ENCODE data around the gene DDIT3. TPM values are rescaled to one million over a fixed set of nuclear protein-coding genes. Genes with fewer than 3 reads are reported as not detected.
A peak's percentile ranks its signal among the peaks of the same experiment; 100 is the strongest.

DDIT3 gene
- total RNA-seq (10 to 100 TPM; 18.0 to 27.7 (median 21.6) TPM), polyA plus RNA-seq (10 to 100 TPM; 39.8 to 43.9 (median 43.4) TPM)
- long read RNA-seq, donor 1, partial matches to known transcripts = 52 of 68 reads
- long read RNA-seq, donor 1, other reads (novel, unspliced or antisense) = 11 of 68 reads
- long read RNA-seq, donor 2, transcript DDIT3-201 (4 exons, 906 nt) = major isoform, 8 of 75 reads
- long read RNA-seq, donor 2, partial matches to known transcripts = 67 of 75 reads
- long read RNA-seq, donor 2, other reads (novel, unspliced or antisense) = 0 of 75 reads

- no peaks in the 10 kb centered on the region for H3K27me3 ChIP-seq (replicated peaks in 1 of 7)
- H3K4me1 ChIP-seq = peaks cover 47 to 79% (median 71%) of the 10 kb centered on the region in 6 donors
- peak; percentile 100 for DNase-seq
- 0 to 1% (median 0%) methylated on average over 36 to 52 of the region's 52 CpGs for WGBS, 5 donors
- H3K36me3 ChIP-seq = peaks cover 0 to 51% (median 40%) of the 10 kb centered on the region in 6 donors
- H3K9me3 ChIP-seq = no peaks in the 10 kb centered on the region
- peak within 1 kb of the TSS; percentile 98 to 100 (median 99) for H3K27ac ChIP-seq
- intact Hi-C loops (cut with DNase I; ENCODE audit: low total_unique reads) = no loop called here
- peak in 2 of 11 experiments; percentile 35 to 42 for TF ChIP-seq CTCF (IDR thresholded peaks at IDR 0.05 in 8 of 11, conservative IDR thresholded peaks at IDR 0.05 in 3 of 11)
- peak; percentile 98 to 99 (median 98) for TF ChIP-seq POLR2A (IDR thresholded peaks at IDR 0.05)
- peak; percentile 97 to 100 (median 97) for TF ChIP-seq POLR2AphosphoS5 (IDR thresholded peaks at IDR 0.05)
- H3K4me3 ChIP-seq = peak within 1 kb of the TSS; percentile 51 to 90 (median 78)
These were observed at the start of gene DDIT3 for GRCh38 chr12:57520053-57520818. DDIT3 (minus strand) TSS chr12:57520514; CDS start chr12:57517406, 3,108 bp downstream.

- DNase-seq = no peak
- Histone ChIP-seq H3K4me1 (no peaks in the 10 kb centered on the region), H3K27ac (no peak overlapping the region), H3K27me3 (replicated peaks in 1 of 7) (peaks cover 0 to 42% (median 0%) of the 10 kb centered on the region in 7 donors), H3K9me3 (no peaks in the 10 kb centered on the region), H3K4me3 (no peak overlapping the region), H3K36me3 (no peaks in the 10 kb centered on the region)
- 84 to 93% (median 90%) methylated on average over 18 of the region's 18 CpGs for WGBS, 5 donors
- intact Hi-C loops (cut with DNase I; ENCODE audit: low total_unique reads) = no loop called here
- TF ChIP-seq POLR2A (IDR thresholded peaks at IDR 0.05) (no peak), CTCF (IDR thresholded peaks at IDR 0.05 in 8 of 11, conservative IDR thresholded peaks at IDR 0.05 in 3 of 11) (no peak), POLR2AphosphoS5 (IDR thresholded peaks at IDR 0.05) (no peak)
These were observed 49.5 kb upstream of the DDIT3 start for GRCh38 chr12:57569858-57570257.

- no peak for DNase-seq
- no peaks in the 10 kb centered on the region for H3K4me1 ChIP-seq
- H3K4me3 ChIP-seq = no peak overlapping the region
- intact Hi-C loops (cut with DNase I; ENCODE audit: low total_unique reads) = no loop called here
- H3K36me3 ChIP-seq = no peaks in the 10 kb centered on the region
- WGBS, 5 donors = 73 to 81% (median 75%) methylated on average over 6 of the region's 6 CpGs
- peaks cover 0 to 48% (median 0%) of the 10 kb centered on the region in 7 donors for H3K27me3 ChIP-seq (replicated peaks in 1 of 7)
- TF ChIP-seq CTCF (IDR thresholded peaks at IDR 0.05 in 8 of 11, conservative IDR thresholded peaks at IDR 0.05 in 3 of 11) (no peak), POLR2AphosphoS5 (IDR thresholded peaks at IDR 0.05) (no peak), POLR2A (IDR thresholded peaks at IDR 0.05) (no peak)
- no peaks in the 10 kb centered on the region for H3K9me3 ChIP-seq
- no peak overlapping the region for H3K27ac ChIP-seq
These were observed 48.5 kb upstream of the DDIT3 start for GRCh38 chr12:57568838-57569237.

GRCh38 chr12:57564178-57564740 is 43.9 kb upstream of the DDIT3 start:
- Histone ChIP-seq H3K9me3 (no peaks in the 10 kb centered on the region), H3K4me3 (no peak overlapping the region), H3K27ac (no peak overlapping the region), H3K36me3 (no peaks in the 10 kb centered on the region), H3K27me3 (replicated peaks in 1 of 7) (peaks cover 0 to 50% (median 0%) of the 10 kb centered on the region in 7 donors), H3K4me1 (no peaks in the 10 kb centered on the region)
- no peak for TF ChIP-seq CTCF (IDR thresholded peaks at IDR 0.05 in 8 of 11, conservative IDR thresholded peaks at IDR 0.05 in 3 of 11)
- no peak for TF ChIP-seq POLR2A (IDR thresholded peaks at IDR 0.05)
- no peak for TF ChIP-seq POLR2AphosphoS5 (IDR thresholded peaks at IDR 0.05)
- 81 to 88% (median 83%) methylated on average over 7 of the region's 7 CpGs for WGBS, 5 donors
- intact Hi-C loops (cut with DNase I; ENCODE audit: low total_unique reads) = no loop called here
- no peak for DNase-seq

Data from spleen (tissue), 13 donors.